Measurements from ENCODE around the gene ARHGAP30. TPM values are rescaled to one million over a fixed set of nuclear protein-coding genes. Genes with fewer than 3 reads are reported as not detected.
A peak's percentile ranks its signal among the peaks of the same experiment; 100 is the strongest.

ARHGAP30 gene
- total RNA-seq, 2 donors from 2014 or later = 0.07 to 0.13 TPM

- Histone ChIP-seq H3K27me3 (ENCODE audit: control insufficient read depth, insufficient read depth, low read length, poor library complexity, severe bottlenecking) (no peaks in the 10 kb centered on the region), H3K4me3 (ENCODE audit: low read length) (no peak within 1 kb of the TSS), H3K27ac (ENCODE audit: low read depth, low read length) (no peak within 1 kb of the TSS), H3K9ac (ENCODE audit: extremely low read depth, low read length, poor library complexity, severe bottlenecking) (no peak within 1 kb of the TSS), H3K36me3 (ENCODE audit: control insufficient read depth, insufficient read depth, low read length) (no peaks in the 10 kb centered on the region), H3K9me3 (ENCODE audit: control insufficient read depth, low read length) (no peaks in the 10 kb centered on the region), H3K4me1 (ENCODE audit: control insufficient read depth, insufficient read depth, low read length) (peaks cover 6% of the 10 kb centered on the region)
- no peaks in the 10 kb centered on the region for H3K9me3 Mint-ChIP-seq
- H3K4me3 Mint-ChIP-seq = no peak within 1 kb of the TSS
- TF ChIP-seq CTCF (conservative IDR thresholded peaks at IDR 0.05) = peak; percentile 25
- peaks cover 5% of the 10 kb centered on the region for H3K27me3 Mint-ChIP-seq (ENCODE audit: insufficient read depth)
- 79 to 89% methylated on average over 9 to 22 of the region's 22 CpGs for WGBS, 2 experiments (ENCODE audit: insufficient coverage in 1 of 2, insufficient read length in 1 of 2)
- no peaks in the 10 kb centered on the region for H3K36me3 Mint-ChIP-seq (ENCODE audit: low read depth)
- no peak within 1 kb of the TSS for H3K27ac Mint-ChIP-seq
- DNase-seq = peak; percentile 67
- H3K4me1 Mint-ChIP-seq = peaks cover 20% of the 10 kb centered on the region
Measured at GRCh38 chr1:161089251-161089924, 19.7 kb upstream of the ARHGAP30 start, which contains the start of gene NECTIN4. NECTIN4 (minus strand) TSS chr1:161089558; CDS start chr1:161089296, 262 bp downstream.

- Mint-ChIP-seq H3K36me3 (ENCODE audit: low read depth) (no peaks in the 10 kb centered on the region), H3K9me3 (no peaks in the 10 kb centered on the region), H3K4me1 (peaks cover 22% of the 10 kb centered on the region), H3K4me3 (no peak overlapping the region), H3K27me3 (ENCODE audit: insufficient read depth) (peaks cover 5% of the 10 kb centered on the region), H3K27ac (no peak overlapping the region)
- no peak for TF ChIP-seq CTCF (conservative IDR thresholded peaks at IDR 0.05)
- Histone ChIP-seq H3K4me3 (ENCODE audit: low read length) (no peak overlapping the region), H3K9ac (ENCODE audit: extremely low read depth, low read length, poor library complexity, severe bottlenecking) (no peak overlapping the region), H3K36me3 (ENCODE audit: control insufficient read depth, insufficient read depth, low read length) (no peaks in the 10 kb centered on the region), H3K27me3 (ENCODE audit: control insufficient read depth, insufficient read depth, low read length, poor library complexity, severe bottlenecking) (no peaks in the 10 kb centered on the region), H3K4me1 (ENCODE audit: control insufficient read depth, insufficient read depth, low read length) (peaks cover 6% of the 10 kb centered on the region), H3K27ac (ENCODE audit: low read depth, low read length) (no peak overlapping the region), H3K9me3 (ENCODE audit: control insufficient read depth, low read length) (no peaks in the 10 kb centered on the region)
- 80 to 87% methylated on average over 1 to 3 of the region's 3 CpGs for WGBS, 2 experiments (ENCODE audit: insufficient coverage in 1 of 2, insufficient read length in 1 of 2)
- peak; percentile 35 for DNase-seq
Measured at GRCh38 chr1:161088587-161089110, 19.0 kb upstream of the ARHGAP30 start.

- Histone ChIP-seq H3K4me3 (ENCODE audit: low read length) (no peak overlapping the region), H3K4me1 (ENCODE audit: control insufficient read depth, insufficient read depth, low read length) (peaks cover 6% of the 10 kb centered on the region), H3K27me3 (ENCODE audit: control insufficient read depth, insufficient read depth, low read length, poor library complexity, severe bottlenecking) (no peaks in the 10 kb centered on the region), H3K9me3 (ENCODE audit: control insufficient read depth, low read length) (no peaks in the 10 kb centered on the region), H3K36me3 (ENCODE audit: control insufficient read depth, insufficient read depth, low read length) (no peaks in the 10 kb centered on the region), H3K27ac (ENCODE audit: low read depth, low read length) (no peak overlapping the region), H3K9ac (ENCODE audit: extremely low read depth, low read length, poor library complexity, severe bottlenecking) (no peak overlapping the region)
- Mint-ChIP-seq H3K27ac (peak overlapping the region; percentile 21), H3K27me3 (ENCODE audit: insufficient read depth) (peaks cover 2% of the 10 kb centered on the region), H3K4me3 (no peak overlapping the region), H3K36me3 (ENCODE audit: low read depth) (no peaks in the 10 kb centered on the region), H3K9me3 (no peaks in the 10 kb centered on the region), H3K4me1 (peaks cover 30% of the 10 kb centered on the region)
- no peak for DNase-seq
- 79% methylated on average over 4 of the region's 4 CpGs; no CpG with 5 or more reads in 1 of the 2 experiments for WGBS, 2 experiments (ENCODE audit: insufficient coverage in 1 of 2, insufficient read length in 1 of 2)
- TF ChIP-seq CTCF (conservative IDR thresholded peaks at IDR 0.05) = no peak
Measured at GRCh38 chr1:161086457-161086856, 16.8 kb upstream of the ARHGAP30 start.
